ENCODE results near the gene DMXL1.

The DMXL1 gene

DNA sequence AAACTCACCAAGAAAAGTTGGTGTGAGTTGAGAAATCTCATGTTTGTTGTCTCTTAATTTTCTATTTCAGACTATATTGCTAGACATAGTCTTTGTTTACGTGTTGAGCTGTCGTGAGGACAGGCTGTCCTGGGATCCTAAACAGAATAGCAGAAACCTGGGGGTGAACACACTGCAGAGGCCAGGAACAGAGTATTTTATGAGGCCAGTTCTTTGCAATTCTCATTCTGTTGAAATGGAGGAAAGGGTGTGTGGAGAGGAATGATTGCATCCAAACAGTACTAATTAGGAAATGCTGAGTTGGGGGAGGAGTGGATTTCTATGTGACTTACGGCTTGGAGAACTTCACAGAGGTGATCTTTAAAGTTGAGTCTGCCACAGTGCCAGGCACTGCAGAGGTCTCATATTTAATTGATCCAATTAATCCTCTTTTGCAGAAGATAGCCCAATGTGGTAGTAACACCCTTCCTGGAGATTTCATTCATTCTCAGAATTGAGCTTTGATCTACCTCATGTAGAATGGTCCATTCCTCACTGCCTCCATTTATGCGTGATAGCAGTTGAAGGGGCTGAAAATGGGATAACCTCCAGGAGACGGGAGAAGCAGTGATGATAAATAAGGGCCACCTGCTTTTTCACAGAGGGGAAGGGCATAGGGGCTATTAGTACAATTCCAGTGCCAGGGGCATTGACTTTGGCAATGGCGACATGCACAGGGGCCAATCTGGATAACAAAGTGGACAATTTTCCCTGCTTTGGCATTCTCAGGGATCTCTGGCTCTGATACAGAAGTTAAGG, 200.3 kb downstream of the DMXL1 start:
- Mint-ChIP-seq H3K36me3 (ENCODE audit: low read depth) (peaks cover 59% of the 10 kb centered on the region), H3K4me3 (peak overlapping the region; percentile 91), H3K27me3 (no peaks in the 10 kb centered on the region), H3K4me1 (ENCODE audit: low read depth) (peaks cover 75% of the 10 kb centered on the region), H3K27ac (peak overlapping the region; percentile 99), H3K9me3 (peaks cover 2% of the 10 kb centered on the region)
- no peak for DNase-seq

- no peaks in the 10 kb centered on the region for H3K27me3 Mint-ChIP-seq
- H3K27ac Mint-ChIP-seq = peak overlapping the region; percentile 99
- peak overlapping the region; percentile 91 for H3K4me3 Mint-ChIP-seq
- H3K4me1 Mint-ChIP-seq (ENCODE audit: low read depth) = peaks cover 75% of the 10 kb centered on the region
- no peak for DNase-seq
- peaks cover 64% of the 10 kb centered on the region for H3K36me3 Mint-ChIP-seq (ENCODE audit: low read depth)
- no peaks in the 10 kb centered on the region for H3K9me3 Mint-ChIP-seq
These were observed 201.2 kb downstream of the DMXL1 start for GRCh38 chr5:119271758-119272730.

- no peak for DNase-seq
- Mint-ChIP-seq H3K4me1 (ENCODE audit: low read depth) (peaks cover 78% of the 10 kb centered on the region), H3K4me3 (peak overlapping the region; percentile 91), H3K27ac (peak overlapping the region; percentile 99), H3K27me3 (no peaks in the 10 kb centered on the region), H3K36me3 (ENCODE audit: low read depth) (peaks cover 70% of the 10 kb centered on the region), H3K9me3 (no peaks in the 10 kb centered on the region)
These were observed 202.5 kb downstream of the DMXL1 start for GRCh38 chr5:119273391-119273839.

- no peaks in the 10 kb centered on the region for H3K9me3 Mint-ChIP-seq
- H3K27ac Mint-ChIP-seq = peak overlapping the region; percentile 99
- H3K4me3 Mint-ChIP-seq = peak overlapping the region; percentile 91
- no peaks in the 10 kb centered on the region for H3K27me3 Mint-ChIP-seq
- peak; percentile 51 for DNase-seq
- H3K36me3 Mint-ChIP-seq (ENCODE audit: low read depth) = peaks cover 70% of the 10 kb centered on the region
- H3K4me1 Mint-ChIP-seq (ENCODE audit: low read depth) = peaks cover 86% of the 10 kb centered on the region
These were observed 203.3 kb downstream of the DMXL1 start for GRCh38 chr5:119274030-119274766.

GRCh38 chr5:119274767-119275130, 203.9 kb downstream of the DMXL1 start:
- no peak for DNase-seq
- Mint-ChIP-seq H3K27ac (peak overlapping the region; percentile 99), H3K4me3 (peak overlapping the region; percentile 91), H3K27me3 (no peaks in the 10 kb centered on the region), H3K9me3 (no peaks in the 10 kb centered on the region), H3K4me1 (ENCODE audit: low read depth) (peaks cover 92% of the 10 kb centered on the region), H3K36me3 (ENCODE audit: low read depth) (peaks cover 70% of the 10 kb centered on the region)

DNA sequence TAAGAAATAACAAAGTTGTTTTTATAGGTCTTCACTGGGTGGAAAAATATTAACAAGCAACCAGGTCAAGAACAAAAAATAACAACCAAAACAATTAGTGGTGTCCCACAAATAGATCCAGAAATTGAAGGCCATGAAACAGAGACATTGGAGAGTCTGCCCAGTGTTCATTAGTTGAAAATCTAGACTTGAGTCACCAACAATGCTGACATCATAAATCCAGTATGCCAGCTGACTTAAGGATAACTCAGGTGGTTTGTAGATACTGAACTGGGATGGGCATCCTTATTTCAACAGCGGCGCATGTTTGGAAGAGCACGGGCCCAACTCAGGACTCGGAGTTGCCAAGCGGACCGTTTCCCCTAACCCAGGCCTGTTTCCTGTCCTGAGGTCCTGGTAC, 204.3 kb downstream of the DMXL1 start:
- Mint-ChIP-seq H3K9me3 (no peaks in the 10 kb centered on the region), H3K27me3 (no peaks in the 10 kb centered on the region), H3K27ac (peak overlapping the region; percentile 99), H3K4me3 (peak overlapping the region; percentile 91), H3K36me3 (ENCODE audit: low read depth) (peaks cover 70% of the 10 kb centered on the region), H3K4me1 (ENCODE audit: low read depth) (peaks cover 96% of the 10 kb centered on the region)
- DNase-seq = no peak

GRCh38 chr5:119275601-119276173, 204.8 kb downstream of the DMXL1 start:
- Mint-ChIP-seq H3K27ac (peak overlapping the region; percentile 99), H3K36me3 (ENCODE audit: low read depth) (peaks cover 71% of the 10 kb centered on the region), H3K4me3 (peak overlapping the region; percentile 91), H3K27me3 (no peaks in the 10 kb centered on the region), H3K4me1 (ENCODE audit: low read depth) (peaks cover 98% of the 10 kb centered on the region), H3K9me3 (no peaks in the 10 kb centered on the region)
- DNase-seq = peak; percentile 56

DNA sequence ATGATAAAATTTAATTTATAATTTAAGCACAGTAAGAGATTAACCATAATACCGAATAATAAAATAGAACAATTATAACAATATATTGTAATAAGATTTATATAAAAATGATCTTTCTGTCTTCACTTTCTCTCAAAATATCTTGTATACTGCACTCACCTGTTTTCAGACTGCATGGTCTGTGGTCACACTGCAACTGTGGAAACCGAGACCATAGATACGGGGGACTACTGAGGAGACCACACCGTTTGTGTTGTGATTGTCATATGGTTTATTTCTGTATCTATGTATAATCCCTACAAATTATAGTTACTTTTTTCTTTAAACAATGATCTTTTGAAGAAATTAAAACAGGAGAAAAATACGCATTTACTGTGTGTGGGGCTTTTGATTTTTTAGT, 206.1 kb downstream of the DMXL1 start:
- Mint-ChIP-seq H3K27me3 (no peaks in the 10 kb centered on the region), H3K36me3 (ENCODE audit: low read depth) (peaks cover 72% of the 10 kb centered on the region), H3K4me3 (peak overlapping the region; percentile 41), H3K9me3 (no peaks in the 10 kb centered on the region), H3K4me1 (ENCODE audit: low read depth) (peaks cover 98% of the 10 kb centered on the region), H3K27ac (peak overlapping the region; percentile 96)
- no peak for DNase-seq

DNA sequence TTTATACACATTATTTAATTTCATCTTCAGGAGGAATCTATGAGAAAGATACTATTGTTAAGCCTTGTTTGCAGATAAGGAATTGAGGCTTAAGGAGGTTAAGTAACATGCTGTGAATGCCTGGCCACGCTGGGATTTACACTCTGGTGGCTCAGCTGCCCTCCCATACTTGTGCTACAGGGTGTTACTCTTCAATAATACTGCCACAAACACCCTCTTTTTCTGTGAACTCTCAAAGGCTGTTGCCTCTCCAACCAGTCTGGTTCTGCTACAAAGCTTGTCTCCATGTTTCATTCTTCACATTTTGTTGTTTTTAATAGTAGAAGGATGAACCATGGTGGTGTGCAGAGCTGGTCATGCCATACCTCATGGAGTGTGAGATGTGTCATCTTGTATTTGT, 208.2 kb downstream of the DMXL1 start:
- Mint-ChIP-seq H3K9me3 (no peaks in the 10 kb centered on the region), H3K27me3 (no peaks in the 10 kb centered on the region), H3K4me1 (ENCODE audit: low read depth) (peaks cover 98% of the 10 kb centered on the region), H3K36me3 (ENCODE audit: low read depth) (peaks cover 84% of the 10 kb centered on the region), H3K4me3 (peak overlapping the region; percentile 25), H3K27ac (peak overlapping the region; percentile 96)
- no peak for DNase-seq

- Mint-ChIP-seq H3K27me3 (no peaks in the 10 kb centered on the region), H3K36me3 (ENCODE audit: low read depth) (peaks cover 84% of the 10 kb centered on the region), H3K9me3 (no peaks in the 10 kb centered on the region), H3K27ac (peak overlapping the region; percentile 96), H3K4me1 (ENCODE audit: low read depth) (peaks cover 97% of the 10 kb centered on the region), H3K4me3 (peak overlapping the region; percentile 41)
- no peak for DNase-seq
These were observed 209.5 kb downstream of the DMXL1 start for GRCh38 chr5:119280380-119280779.

- Mint-ChIP-seq H3K27ac (peak overlapping the region; percentile 97), H3K9me3 (no peaks in the 10 kb centered on the region), H3K27me3 (no peaks in the 10 kb centered on the region), H3K4me3 (no peak overlapping the region), H3K4me1 (ENCODE audit: low read depth) (peaks cover 99% of the 10 kb centered on the region), H3K36me3 (ENCODE audit: low read depth) (peaks cover 74% of the 10 kb centered on the region)
- no peak for DNase-seq
These were observed 211.7 kb downstream of the DMXL1 start for GRCh38 chr5:119282628-119283027.

DNA sequence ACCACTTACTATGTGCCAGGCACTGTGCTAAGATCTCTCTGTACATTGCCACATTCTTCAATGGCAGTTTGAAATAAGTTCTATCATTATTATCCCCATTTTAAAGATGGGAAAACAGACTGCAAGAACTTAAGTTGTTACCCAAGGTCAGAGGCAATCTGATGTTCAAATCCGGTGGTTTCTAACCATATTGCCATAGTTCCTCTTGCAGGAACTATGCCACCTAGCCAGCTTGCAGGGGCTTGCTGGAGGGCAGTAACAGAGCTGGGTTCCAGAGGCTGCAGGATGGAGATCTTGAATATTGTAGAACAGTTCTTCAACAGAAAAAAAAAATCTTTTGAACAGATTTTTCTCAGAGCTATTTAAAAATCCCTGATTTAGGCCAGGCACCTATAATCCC, 213.1 kb downstream of the DMXL1 start:
- DNase-seq = no peak
- peaks cover 99% of the 10 kb centered on the region for H3K4me1 Mint-ChIP-seq (ENCODE audit: low read depth)
- H3K27ac Mint-ChIP-seq = peak overlapping the region; percentile 97
- H3K27me3 Mint-ChIP-seq = no peaks in the 10 kb centered on the region
- peaks cover 71% of the 10 kb centered on the region for H3K36me3 Mint-ChIP-seq (ENCODE audit: low read depth)
- no peaks in the 10 kb centered on the region for H3K9me3 Mint-ChIP-seq
- H3K4me3 Mint-ChIP-seq = no peak overlapping the region

DNA sequence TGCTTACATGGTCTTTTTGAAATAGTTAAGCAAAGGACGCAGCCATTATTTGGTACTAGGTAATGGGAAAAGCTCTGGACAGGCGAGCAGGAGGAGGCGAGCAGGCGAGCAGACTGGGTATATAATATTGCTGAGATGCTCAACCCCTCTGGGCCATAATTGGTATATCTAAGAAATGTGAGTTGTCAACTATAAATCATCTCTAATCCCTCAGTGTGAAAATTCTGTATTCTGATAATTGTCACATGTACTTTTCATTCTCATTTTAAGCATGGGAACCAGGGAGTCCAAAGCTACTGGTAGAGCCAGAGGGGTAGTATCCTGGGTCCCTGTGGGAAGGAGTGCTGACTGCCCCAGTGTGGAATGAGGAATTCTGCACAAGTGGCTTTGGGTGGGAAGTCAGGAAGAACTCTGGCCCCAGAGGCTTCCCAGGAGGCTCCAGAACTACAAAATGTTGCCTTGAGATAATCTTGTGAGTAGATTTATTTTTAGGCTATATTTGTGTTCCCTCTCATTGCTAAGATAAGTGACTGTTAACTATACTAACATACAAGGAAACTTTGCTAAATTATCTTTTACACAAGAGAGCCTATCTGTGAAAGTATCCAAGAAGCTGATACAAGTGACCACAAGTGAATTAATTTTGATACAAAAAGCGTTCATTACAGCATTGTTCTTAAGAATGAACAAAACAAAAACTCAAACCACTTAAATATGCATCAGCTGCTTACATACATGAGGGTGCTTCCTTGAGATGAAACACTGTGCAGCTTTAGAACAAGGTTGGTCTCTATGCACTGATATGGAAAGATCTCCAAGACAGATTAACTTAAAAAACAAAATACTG, 214.4 kb downstream of the DMXL1 start:
- no peak for DNase-seq
- Mint-ChIP-seq H3K27me3 (no peaks in the 10 kb centered on the region), H3K9me3 (no peaks in the 10 kb centered on the region), H3K27ac (peak overlapping the region; percentile 97), H3K4me1 (ENCODE audit: low read depth) (peaks cover 99% of the 10 kb centered on the region), H3K36me3 (ENCODE audit: low read depth) (peaks cover 68% of the 10 kb centered on the region), H3K4me3 (peak overlapping the region; percentile 9)

All from activated T-cell treated with anti-CD3 and anti-CD28 coated beads, Interleukin-2, amount 50 U/mL, for 24 hours (primary cell).